Caco-2 (cell line): ENCODE data around the gene NCAPH2. TPM values are rescaled to one million over a fixed set of nuclear protein-coding genes. Genes with fewer than 3 reads are reported as not detected.

Experiments used
- BruUV-seq: library from RNA; stranded (reverse); fragments of 400-500 nt; replicated peaks from 2 replicates; lab custom pipeline; 2021; lab: Mats Ljungman, UMichigan
- CTCF ChIA-PET: fragments of 300-600 bp; sonication (Branson Sonifier 250); formaldehyde crosslinking; loops from one replicate; lab custom pipeline; 2022; ENCODE audit warnings: antibody characterized with exemption; lab: Charles Lee
- POLR2A ChIA-PET: fragments of 300-600 bp; sonication (Branson Sonifier 250); formaldehyde crosslinking; loops from one replicate; lab custom pipeline; 2022; ENCODE audit warnings: antibody characterized with exemption; lab: Charles Lee
- DNase-seq, 2 experiments: peaks; one replicate each; pipeline versions ENCODE4 v3.0.0 to v3.0.0-alpha.2; 2020 to 2022
- H3K27me3 ChIP-seq: replicated peaks from 2 replicates; pipeline ENCODE4 v1.6.0; 2011; ENCODE audit warnings: low read length; ENCODE audit not compliant: control insufficient read depth, insufficient read depth
- H3K36me3 ChIP-seq: 2 replicates; pipeline ENCODE4 v1.5.1; 2011; ENCODE audit warnings: low read length; ENCODE audit not compliant: control insufficient read depth, insufficient read depth
- H3K4me1 ChIP-seq: fragments of 250-450 bp; sonication (Bioruptor Pico); 2 replicates; pipeline ENCODE4 v1.5.1; 2020; ENCODE audit warnings: mild to moderate bottlenecking
- H3K4me3 ChIP-seq: 2 replicates; pipeline ENCODE4 v1.5.1; 2011; ENCODE audit warnings: low read depth, mild to moderate bottlenecking, control low read depth, low read length
- H3K9me3 ChIP-seq: fragments of 250-450 bp; sonication (Bioruptor Pico); 2 replicates; pipeline ENCODE4 v1.5.1; 2020; ENCODE audit warnings: mild to moderate bottlenecking, moderate library complexity
- H3K27ac Mint-ChIP-seq: one replicate; pipeline ENCODE4 v1.8.0; 2022; ENCODE audit warnings: mixed read lengths; ENCODE audit not compliant: unreplicated experiment
- H3K27me3 Mint-ChIP-seq: one replicate; pipeline ENCODE4 v1.8.0; 2022; ENCODE audit warnings: mixed read lengths; ENCODE audit not compliant: insufficient read depth, unreplicated experiment
- H3K36me3 Mint-ChIP-seq: one replicate; pipeline ENCODE4 v1.8.0; 2022; ENCODE audit warnings: mild to moderate bottlenecking, mixed read lengths; ENCODE audit not compliant: insufficient read depth, unreplicated experiment
- H3K4me1 Mint-ChIP-seq: one replicate; pipeline ENCODE4 v1.8.0; 2022; ENCODE audit warnings: low read depth, mixed read lengths; ENCODE audit not compliant: unreplicated experiment
- H3K4me3 Mint-ChIP-seq: one replicate; pipeline ENCODE4 v1.8.0; 2022; ENCODE audit warnings: mild to moderate bottlenecking, moderate library complexity, mixed read lengths; ENCODE audit not compliant: unreplicated experiment
- H3K9me3 Mint-ChIP-seq: one replicate; pipeline ENCODE4 v1.8.0; 2022; ENCODE audit warnings: mixed read lengths; ENCODE audit not compliant: unreplicated experiment
- CTCF ChIP-seq, 2 experiments: fragments of 200-600 bp in 1 of 2; IDR thresholded peaks; 1 replicate in 1 of 2; 2 replicates in 1 of 2; pipeline versions ENCODE4 v1.5.1 to v1.8.0; 2011 to 2022; ENCODE audit warnings: antibody characterized with exemption in 1 of 2, control low read depth in 1 of 2, inconsistent platforms in 1 of 2, low read depth in 1 of 2, low read length in 1 of 2, mild to moderate bottlenecking in 1 of 2, moderate library complexity in 1 of 2; ENCODE audit not compliant: insufficient read depth in 1 of 2, severe bottlenecking in 1 of 2, unreplicated experiment in 1 of 2
- intact Hi-C: fragments of 100-400 bp; cut with micrococcal nuclease; formaldehyde crosslinking; loops from one replicate; pipeline ENCODE4 v1.10.0; 2022; ENCODE audit not compliant: unreplicated experiment
- total RNA-seq: library from RNA; stranded (reverse); gene quantifications from 2 replicates; pipeline ENCODE4 v1.2.3, GENCODE V29; 2022

Gene NCAPH2
- total RNA-seq, 1 experiment from 2014 or later = 88.9 TPM

DNA sequence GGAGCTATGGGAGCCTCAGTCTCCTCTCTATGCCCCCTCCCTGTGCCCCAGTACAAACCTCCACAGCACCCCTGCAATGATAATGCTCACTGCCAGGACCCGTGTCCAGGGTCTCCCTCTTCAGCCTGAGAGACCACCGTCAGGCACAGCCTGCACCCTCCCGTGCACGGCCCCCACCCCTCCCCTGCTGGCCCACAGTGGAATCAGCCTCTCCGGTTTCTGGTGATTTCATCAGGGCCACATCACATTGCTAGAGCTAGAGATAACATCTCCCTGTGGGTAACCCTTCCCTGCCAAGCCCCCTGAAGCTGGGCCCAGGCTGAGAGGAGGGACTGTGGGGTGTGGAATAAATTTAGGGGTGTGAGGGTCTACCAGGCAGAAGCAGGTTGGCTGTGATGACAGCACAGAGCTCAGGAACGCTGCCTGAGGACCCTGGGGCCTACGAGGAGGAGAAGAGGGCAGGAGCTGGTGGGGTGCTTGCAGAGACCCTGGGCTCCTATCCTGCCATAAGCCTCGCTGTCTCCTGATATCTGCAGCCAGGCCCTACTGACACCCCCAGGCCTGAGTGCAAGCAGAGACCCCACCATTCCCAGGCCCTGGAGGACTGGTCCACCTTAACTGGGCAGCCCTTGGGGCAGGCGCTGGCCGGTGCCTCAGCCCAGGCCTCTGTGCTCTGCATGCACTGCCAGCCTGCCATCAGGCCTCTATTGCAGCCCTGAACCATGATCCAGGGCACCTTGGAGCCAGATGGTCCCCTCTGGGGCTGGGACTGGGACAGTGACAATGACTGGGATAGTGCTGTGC is 37.7 kb downstream of the NCAPH2 start, which contains the start of gene KLHDC7B:
KLHDC7B (plus strand) TSS at position 378 of the 804 bp plus-strand sequence; CDS start at position 723, 345 bp downstream.
- H3K36me3 Mint-ChIP-seq = peaks cover 6% of the 10 kb centered on the region
- CTCF ChIA-PET = interaction anchor here (0.6 to 0.9 kb wide), 3 partner anchors 17 to 20 kb away, joined by 3 to 4 read pairs (median 3); partner anchors contain the start of genes SCO2 and SYCE3
- no peaks in the 10 kb centered on the region for H3K27me3 ChIP-seq
- no peaks in the 10 kb centered on the region for H3K4me1 Mint-ChIP-seq
- peaks cover 4% of the 10 kb centered on the region; the same call in 1 of the 2 replicates for H3K4me1 ChIP-seq
- H3K9me3 Mint-ChIP-seq = no peaks in the 10 kb centered on the region
- POLR2A ChIA-PET = interaction anchor here (0.5 to 1.7 kb wide), 3 partner anchors 10 to 23 kb away, joined by 3 to 11 read pairs (median 4); partner anchors contain the start of gene SCO2
- BruUV-seq = no TSS peak
- H3K27ac Mint-ChIP-seq = peak within 1 kb of the TSS; percentile 76
- intact Hi-C loops = no loop called here
- TF ChIP-seq CTCF (IDR thresholded peaks at IDR 0.05; ENCODE audit: insufficient read depth in 1 of 2, low read depth in 1 of 2, low read length in 1 of 2, severe bottlenecking in 1 of 2, unreplicated experiment in 1 of 2) = no peak
- no peak within 1 kb of the TSS for H3K4me3 Mint-ChIP-seq
- no peak within 1 kb of the TSS for H3K4me3 ChIP-seq
- H3K36me3 ChIP-seq = no peaks in the 10 kb centered on the region
- DNase-seq = peak in 1 of 2 experiments; percentile 56
- H3K27me3 Mint-ChIP-seq = no peaks in the 10 kb centered on the region
- H3K9me3 ChIP-seq = no peaks in the 10 kb centered on the region

DNA sequence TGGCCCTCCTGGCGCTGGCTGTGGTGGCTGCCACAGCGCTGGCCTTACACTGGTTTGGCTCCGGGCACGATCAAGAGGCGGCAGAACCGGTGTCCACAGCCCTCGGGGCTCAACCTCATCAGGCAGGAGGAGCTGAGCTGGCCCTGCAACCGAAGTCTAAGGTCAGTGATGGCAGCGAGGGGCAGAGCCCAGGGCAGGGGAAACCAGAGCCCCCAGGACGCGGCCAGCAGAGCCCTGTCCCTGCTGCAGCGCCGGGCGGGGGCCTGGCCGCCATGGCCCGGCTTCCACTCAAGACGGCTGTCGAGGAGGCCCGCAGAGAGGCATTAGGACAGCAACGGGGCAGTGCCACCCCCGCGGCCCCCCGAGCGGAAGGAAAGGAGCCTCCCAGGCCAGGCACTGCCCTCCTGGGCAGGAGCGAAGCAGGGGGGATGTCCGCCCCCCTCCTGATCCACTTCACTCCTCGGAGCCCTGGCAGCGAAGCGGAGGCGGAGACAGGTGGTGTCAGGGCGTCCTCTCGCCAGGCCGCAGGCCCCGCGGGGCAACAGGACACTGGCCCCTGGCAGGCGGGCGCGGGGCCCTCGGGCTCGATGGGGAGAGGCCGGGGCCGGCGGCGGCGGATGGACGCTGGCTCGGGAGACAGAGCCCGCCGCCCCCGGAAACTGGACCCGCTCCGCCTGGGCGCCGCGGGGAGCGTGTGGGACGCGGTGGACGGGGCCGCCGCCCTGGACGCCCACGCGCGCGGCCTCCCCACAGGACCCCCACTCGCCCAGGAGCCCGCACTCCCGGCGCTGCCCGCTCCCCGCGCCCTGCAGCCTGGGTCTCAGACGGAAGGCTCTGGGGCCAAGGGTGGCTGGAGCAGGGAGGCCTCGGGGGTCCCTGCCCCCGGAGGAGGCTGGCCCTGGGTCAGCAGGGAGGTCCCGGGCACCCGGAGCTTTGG is 38.6 kb downstream of the NCAPH2 start:
- no peaks in the 10 kb centered on the region for H3K4me1 ChIP-seq
- no TSS peak for BruUV-seq
- H3K4me3 ChIP-seq = no peak overlapping the region
- H3K4me3 Mint-ChIP-seq = no peak overlapping the region
- peaks cover 6% of the 10 kb centered on the region for H3K36me3 Mint-ChIP-seq
- ChIA-PET POLR2A (interaction anchor here (0.9 to 1.7 kb wide), 2 partner anchors 15 to 21 kb away, joined by 4 read pairs; partner anchors contain the start of gene SCO2), CTCF (interaction anchor here (0.9 kb wide), 2 partner anchors 17 to 21 kb away, joined by 3 to 4 read pairs; partner anchors contain the start of gene SCO2)
- no peak overlapping the region for H3K27ac Mint-ChIP-seq
- no peaks in the 10 kb centered on the region for H3K27me3 Mint-ChIP-seq
- no peaks in the 10 kb centered on the region for H3K36me3 ChIP-seq
- intact Hi-C loops = no loop called here
- no peaks in the 10 kb centered on the region for H3K9me3 Mint-ChIP-seq
- TF ChIP-seq CTCF (IDR thresholded peaks at IDR 0.05; ENCODE audit: insufficient read depth in 1 of 2, low read depth in 1 of 2, low read length in 1 of 2, severe bottlenecking in 1 of 2, unreplicated experiment in 1 of 2) = no peak
- no peaks in the 10 kb centered on the region for H3K27me3 ChIP-seq
- no peaks in the 10 kb centered on the region for H3K9me3 ChIP-seq
- no peaks in the 10 kb centered on the region for H3K4me1 Mint-ChIP-seq
- no peak for DNase-seq
